ENCODE data around the gene CDCP2.
"Not testable (repeated sequence)": the region's sequence is repeated elsewhere in the genome, so short reads cannot be mapped to it uniquely, and the experiment has no call there.

CDCP2 gene

GRCh38 chr1:54114001-54114400 is 38.8 kb downstream of the CDCP2 start:
- DNase-seq, result no peak

GRCh38 chr1:54112705-54113368 is 40.0 kb downstream of the CDCP2 start:
- DNase-seq, result no peak

GRCh38 chr1:54112027-54112426 is 40.8 kb downstream of the CDCP2 start:
- DNase-seq, result no peak

- no peak for DNase-seq
These were observed 41.2 kb downstream of the CDCP2 start for GRCh38 chr1:54111624-54112023.

- DNase-seq, result peak; percentile 60
These were observed 41.8 kb downstream of the CDCP2 start for GRCh38 chr1:54110996-54111395.

- DNase-seq, result no peak
These were observed 43.4 kb downstream of the CDCP2 start for GRCh38 chr1:54109129-54110090.

GRCh38 chr1:54108156-54108555 is 44.6 kb downstream of the CDCP2 start:
- no peak for DNase-seq

GRCh38 chr1:54107131-54107530 is 45.7 kb downstream of the CDCP2 start:
- no peak for DNase-seq

- DNase-seq, result no peak
These were observed 47.0 kb downstream of the CDCP2 start for GRCh38 chr1:54105736-54106269.

- no peak for DNase-seq
These were observed 47.7 kb downstream of the CDCP2 start for GRCh38 chr1:54105080-54105479.

GRCh38 chr1:54104613-54105012 is 48.2 kb downstream of the CDCP2 start:
- DNase-seq, result not testable (repeated sequence)

GRCh38 chr1:54103414-54103813 is 49.4 kb downstream of the CDCP2 start:
- no peak for DNase-seq

- DNase-seq, result no peak
These were observed 52.3 kb downstream of the CDCP2 start for GRCh38 chr1:54100500-54100899.

GRCh38 chr1:54099061-54099610 is 53.7 kb downstream of the CDCP2 start:
- DNase-seq, result no peak

GRCh38 chr1:54096877-54097240 is 55.9 kb downstream of the CDCP2 start:
- no peak for DNase-seq

GRCh38 chr1:54096227-54096876 is 56.4 kb downstream of the CDCP2 start:
- DNase-seq, result no peak

- DNase-seq, result no peak
These were observed 57.1 kb downstream of the CDCP2 start for GRCh38 chr1:54095546-54096226.

GRCh38 chr1:54094730-54095105 is 58.1 kb downstream of the CDCP2 start:
- DNase-seq, result not testable (repeated sequence)

- DNase-seq, result no peak
These were observed 58.6 kb downstream of the CDCP2 start for GRCh38 chr1:54094001-54094729.

GRCh38 chr1:54091666-54092065 is 61.1 kb downstream of the CDCP2 start:
- no peak for DNase-seq

- DNase-seq, result no peak
These were observed 64.4 kb downstream of the CDCP2 start for GRCh38 chr1:54088385-54088784.

- DNase-seq, result no peak
These were observed 66.0 kb downstream of the CDCP2 start for GRCh38 chr1:54086754-54087153.

Data from NCI-H2171 treated with DMSO at 0.1 percent for 48 hours (cell line).